ENCODE data around the gene NOM1.

Gene NOM1

DNA sequence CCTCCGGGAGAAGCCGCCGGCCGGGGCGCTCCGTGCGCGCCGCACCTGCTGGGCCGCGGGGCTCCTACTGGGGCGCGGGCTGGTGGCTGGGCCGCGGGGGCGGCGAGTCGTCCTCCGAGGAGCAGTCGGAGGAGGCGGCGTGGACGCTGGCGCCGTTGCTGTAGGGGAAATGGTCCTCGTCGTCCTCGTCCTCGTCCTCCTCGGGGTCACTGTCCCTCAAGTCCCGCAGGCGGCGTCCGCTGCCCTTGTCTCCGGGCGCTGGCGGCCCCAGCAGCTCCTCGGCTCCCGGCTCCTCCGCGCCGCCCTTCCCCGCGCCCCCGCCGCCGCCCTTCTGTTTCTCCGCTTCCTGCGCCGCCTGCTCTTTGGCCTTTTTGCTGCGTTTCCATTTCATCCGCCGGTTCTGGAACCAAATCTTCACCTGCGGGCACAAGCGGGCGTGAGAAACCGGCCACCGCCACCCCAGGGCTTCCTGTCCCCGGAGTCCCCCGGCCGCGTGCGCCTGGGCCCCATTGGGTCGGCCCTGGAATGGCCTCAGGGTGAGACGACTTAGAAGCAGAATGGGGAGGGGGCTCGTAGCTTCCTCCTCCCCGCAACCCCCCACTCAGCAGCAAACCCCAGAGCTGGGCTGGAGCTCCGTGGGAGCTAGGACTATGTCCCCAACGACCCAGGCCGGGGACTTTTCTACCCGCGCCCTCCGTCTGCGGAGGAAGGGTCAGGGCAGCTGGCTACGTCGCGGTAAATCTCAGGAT, 56.1 kb downstream of the NOM1 start:
- no peak for DNase-seq (ENCODE audit: low read depth in 2 of 2)

DNA sequence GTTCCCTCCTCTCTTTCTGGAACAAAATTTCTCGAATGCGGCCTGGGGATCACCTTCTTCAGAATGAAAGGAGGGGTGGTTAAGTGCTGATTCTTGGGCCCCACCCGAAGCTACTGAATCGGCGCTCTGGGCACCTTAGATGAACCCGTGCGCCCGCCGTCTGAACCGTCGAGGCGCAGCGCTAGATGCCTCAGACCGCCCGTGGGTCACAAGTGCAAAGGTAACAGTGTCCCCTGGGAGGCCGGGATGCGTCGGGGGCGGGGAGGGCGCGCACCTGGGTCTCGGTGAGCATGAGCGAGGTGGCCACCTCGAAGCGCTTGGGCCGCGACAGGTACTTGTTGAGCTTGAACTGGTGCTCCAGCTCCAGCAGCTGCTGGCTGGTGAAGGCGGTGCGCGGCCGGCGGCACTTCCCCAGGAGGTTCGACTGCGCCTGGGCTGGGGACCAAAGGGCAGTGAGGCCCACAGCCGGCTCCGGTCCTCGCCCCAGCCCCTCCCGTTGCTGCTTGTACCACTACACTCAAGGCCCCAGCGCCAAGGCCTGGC, 56.8 kb downstream of the NOM1 start:
- no peak for DNase-seq (ENCODE audit: low read depth in 2 of 2)

GRCh38 chr7:157006829-157007469, 57.4 kb downstream of the NOM1 start:
- no peak for DNase-seq (ENCODE audit: low read depth in 2 of 2)

DNA sequence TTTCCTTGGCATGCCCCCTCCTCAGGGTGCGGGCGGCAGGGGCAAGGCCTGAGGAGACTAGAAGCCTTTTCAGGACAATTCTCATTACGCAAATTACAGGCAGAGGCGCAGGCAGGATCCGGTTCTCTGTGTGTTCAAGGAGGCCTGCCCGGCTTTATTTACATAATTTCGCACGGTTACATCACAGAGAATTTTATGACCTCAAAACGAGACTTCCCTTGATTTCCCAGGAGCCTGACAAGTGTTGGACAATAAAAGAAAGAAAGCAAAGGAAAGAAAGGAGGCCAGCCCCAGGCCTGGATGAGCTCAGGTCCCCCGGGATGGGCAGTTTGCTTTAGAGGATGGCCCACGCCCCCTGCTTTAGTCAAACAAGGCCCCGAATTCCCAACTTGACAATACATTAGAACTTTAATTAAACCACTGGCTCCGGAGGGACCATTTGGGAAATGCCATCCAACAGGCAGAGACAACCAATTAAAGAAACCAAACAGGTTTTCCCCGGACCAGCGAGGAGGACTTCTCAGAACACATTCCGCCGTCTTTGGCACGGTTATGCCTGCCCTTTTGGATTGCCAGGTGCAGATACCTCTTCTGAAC, 58.1 kb downstream of the NOM1 start:
- no peak for DNase-seq (ENCODE audit: low read depth in 2 of 2)

- DNase-seq (ENCODE audit: low read depth in 2 of 2), result no peak
Measured at GRCh38 chr7:157008206-157009169, 59.0 kb downstream of the NOM1 start.

- DNase-seq (ENCODE audit: low read depth in 2 of 2), result no peak
Measured at GRCh38 chr7:157009170-157009777, 59.8 kb downstream of the NOM1 start.

- DNase-seq (ENCODE audit: low read depth in 2 of 2), result no peak
Measured at GRCh38 chr7:157009778-157010587, 60.5 kb downstream of the NOM1 start.

GRCh38 chr7:157010588-157011332, 61.2 kb downstream of the NOM1 start, which contains the start of gene MNX1:
MNX1 (minus strand) TSS chr7:157010663; CDS start chr7:157010350, 313 bp downstream.
- DNase-seq (ENCODE audit: low read depth in 2 of 2), result no peak

GRCh38 chr7:157011333-157012112, 62.0 kb downstream of the NOM1 start:
- DNase-seq (ENCODE audit: low read depth in 2 of 2), result no peak

- DNase-seq (ENCODE audit: low read depth in 2 of 2), result no peak
Measured at GRCh38 chr7:157012113-157012547, 62.6 kb downstream of the NOM1 start.

- no peak for DNase-seq (ENCODE audit: low read depth in 2 of 2)
Measured at GRCh38 chr7:157013101-157013500, 63.6 kb downstream of the NOM1 start.

- no peak for DNase-seq (ENCODE audit: low read depth in 2 of 2)
Measured at GRCh38 chr7:157013602-157014549, 64.4 kb downstream of the NOM1 start.

DNA sequence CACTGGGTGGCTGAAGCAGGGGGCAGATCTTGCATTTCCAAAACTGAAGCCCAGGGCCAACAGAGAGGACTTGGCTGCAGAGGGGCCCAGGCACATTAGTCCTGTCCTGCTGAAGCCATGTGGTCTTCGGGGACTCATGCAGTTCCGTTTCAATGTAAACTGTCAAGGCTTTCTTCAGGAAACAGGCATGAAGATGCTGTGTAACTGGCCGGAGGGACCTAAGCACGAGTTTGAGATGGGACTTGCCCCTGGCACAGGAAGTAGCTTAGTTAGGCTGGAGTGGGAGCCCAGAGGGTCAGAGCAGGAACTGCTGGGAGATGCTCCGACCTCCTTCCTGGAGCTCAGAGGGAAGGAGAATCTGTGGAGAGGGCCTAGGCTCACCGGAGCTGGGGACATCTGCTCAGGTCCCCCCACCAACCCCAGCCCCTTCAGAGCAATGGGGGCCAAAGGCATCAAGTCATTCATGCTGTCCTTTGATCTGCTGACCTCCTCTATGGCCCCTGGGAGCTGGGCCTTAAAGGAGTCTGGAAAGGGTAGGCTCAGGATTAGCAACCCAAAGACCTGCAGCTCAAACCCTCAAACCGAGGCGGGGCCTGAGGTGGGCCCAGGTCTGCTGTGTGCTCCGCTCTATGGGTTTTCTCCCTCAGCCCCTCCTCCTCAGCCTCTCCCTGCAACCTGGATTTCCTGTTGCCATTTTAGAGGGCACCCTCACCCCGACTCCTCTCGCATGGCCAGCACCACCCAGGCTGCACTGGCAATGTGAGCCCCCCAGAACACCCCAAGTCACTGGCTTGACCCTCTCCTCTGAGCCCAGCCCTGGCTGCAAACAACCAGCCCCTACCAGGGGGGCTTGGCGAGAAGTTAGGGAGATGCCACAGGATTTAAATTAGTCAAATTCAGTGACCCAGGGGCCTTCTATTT, 65.4 kb downstream of the NOM1 start:
- DNase-seq (ENCODE audit: low read depth in 2 of 2), result no peak

- no peak for DNase-seq (ENCODE audit: low read depth in 2 of 2)
Measured at GRCh38 chr7:157016024-157016351, 66.5 kb downstream of the NOM1 start.

DNA sequence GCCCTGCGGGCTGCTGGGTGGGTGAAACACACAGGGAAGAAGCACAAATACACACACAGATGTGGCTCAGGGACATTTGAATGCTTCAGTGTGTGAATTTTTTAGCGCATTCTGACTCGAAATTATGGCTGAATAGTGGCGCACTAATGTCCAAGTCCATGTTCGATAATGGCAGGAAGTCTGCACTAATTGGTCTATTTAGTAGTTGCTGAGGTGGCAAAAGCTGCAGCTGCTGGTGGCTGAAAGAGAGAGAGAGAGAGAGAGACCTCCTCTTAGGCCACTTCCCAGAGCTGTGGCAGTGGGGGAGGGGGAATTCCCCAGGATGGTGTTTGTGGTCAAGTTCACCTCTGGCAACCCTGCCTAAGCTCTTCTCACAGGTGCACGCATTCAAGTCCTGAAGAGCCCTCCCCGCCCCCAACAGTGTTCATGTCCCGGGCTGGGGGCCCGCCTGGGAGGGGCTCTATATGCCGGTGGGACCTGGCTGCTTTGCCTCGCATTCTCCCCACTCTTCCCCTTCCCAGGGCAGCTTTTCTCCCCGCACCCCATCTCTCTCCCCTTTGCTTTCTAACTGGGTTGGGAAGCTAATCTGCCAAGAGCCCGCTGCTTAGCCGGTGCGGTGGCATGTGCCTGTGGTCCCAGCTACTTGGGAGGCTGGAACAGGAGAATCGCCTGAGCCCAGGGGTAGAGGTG, 67.0 kb downstream of the NOM1 start:
- no peak for DNase-seq (ENCODE audit: low read depth in 2 of 2)

- no peak for DNase-seq (ENCODE audit: low read depth in 2 of 2)
Measured at GRCh38 chr7:157017149-157017548, 67.6 kb downstream of the NOM1 start.
